Brain pericyte (primary cell): ENCODE data around the gene RAB22A.
"Not testable (repeated sequence)": the region's sequence is repeated elsewhere in the genome, so short reads cannot be mapped to it uniquely, and the experiment has no call there.

Experiments
- DNase-seq: peaks from one replicate; pipeline ENCODE4 v3.0.0-alpha.2; 2012; ENCODE audit warnings: low read depth, low spot score

Gene RAB22A

DNA sequence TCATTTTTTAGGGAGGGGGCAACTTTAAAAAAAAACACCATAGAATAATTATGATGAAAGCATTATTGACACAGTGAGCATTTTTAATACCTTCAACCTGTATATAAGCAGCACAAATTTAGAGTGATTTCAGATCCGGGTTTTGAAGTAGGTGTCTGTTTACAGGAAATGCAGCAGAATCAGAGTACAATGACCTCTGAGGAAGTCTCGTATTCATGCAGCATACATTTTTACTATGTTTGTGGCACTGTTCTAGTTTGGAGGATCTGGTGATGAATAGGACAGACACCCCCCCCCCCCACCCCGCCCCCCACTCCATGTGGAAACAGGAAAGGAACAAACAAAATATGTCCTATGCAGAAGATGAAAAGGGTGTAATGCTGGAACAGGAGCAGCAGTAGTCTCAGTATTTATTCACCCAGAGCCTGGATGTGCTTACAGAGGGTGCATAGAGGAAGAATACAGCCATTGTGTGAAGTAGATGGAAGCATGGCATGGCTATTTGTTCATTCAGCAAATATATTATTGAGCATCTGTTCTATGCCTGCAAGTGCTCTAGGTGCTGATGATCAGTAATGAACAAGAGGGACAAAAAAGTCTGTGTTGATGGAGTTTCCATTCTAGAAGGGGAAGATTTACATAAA, 99.2 kb downstream of the RAB22A start:
- no peak for DNase-seq

DNA sequence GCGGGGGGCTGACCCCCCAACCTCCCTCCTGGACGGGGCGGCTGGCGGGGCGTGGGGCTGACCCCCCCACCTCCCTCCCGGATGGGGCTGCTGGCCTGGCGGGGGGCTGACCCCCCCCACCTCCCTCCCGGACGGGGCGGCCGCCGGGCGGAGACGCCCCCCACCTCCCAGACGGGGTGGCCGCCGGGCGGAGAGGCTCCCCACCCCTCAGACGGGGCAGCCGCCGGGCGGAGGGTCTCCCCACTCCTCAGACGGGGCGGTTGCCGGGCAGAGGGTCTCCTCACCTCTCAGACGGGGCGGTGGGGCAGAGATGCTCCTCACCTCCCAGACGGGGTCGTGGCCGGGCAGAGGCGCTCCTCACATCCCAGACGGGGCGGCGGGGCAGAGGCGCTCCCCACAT, 104.7 kb downstream of the RAB22A start:
- DNase-seq: not testable (repeated sequence)

- DNase-seq: not testable (repeated sequence)
Observed at GRCh38 chr20:58414786-58415185, 105.3 kb downstream of the RAB22A start.

DNA sequence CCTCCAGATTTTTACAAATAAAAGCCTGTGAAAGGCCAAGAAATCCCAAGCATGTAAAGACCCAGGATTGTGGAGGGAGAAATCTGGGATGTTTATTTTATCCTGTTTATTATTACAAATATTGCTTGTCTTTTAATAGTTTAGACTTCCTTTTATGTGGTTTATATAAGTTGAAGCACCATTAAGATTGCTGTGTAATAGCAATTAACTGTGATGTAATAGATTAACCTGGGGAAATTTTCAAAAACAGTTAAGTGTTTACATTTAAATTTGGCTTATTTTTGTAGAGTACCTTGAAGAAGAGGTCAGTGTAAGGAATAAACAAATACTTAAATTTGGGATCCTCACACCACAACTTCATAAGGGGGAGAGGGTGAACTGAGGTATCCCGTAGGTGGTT, 106.5 kb downstream of the RAB22A start:
- DNase-seq: no peak

GRCh38 chr20:58416835-58417234, 107.3 kb downstream of the RAB22A start:
- no peak for DNase-seq
